CD4-positive, alpha-beta T cell treated with Interleukin-15 for 4 hours (primary cell): Measurements from ENCODE around the gene SNTN.
"Not testable (repeated sequence)": the region's sequence is repeated elsewhere in the genome, so short reads cannot be mapped to it uniquely, and the experiment has no call there.

ENCODE experiments used
- DNase-seq: peaks from one replicate; pipeline ENCODE4 v3.0.0-alpha.2; 2020; ENCODE audit warnings: low spot score

Gene SNTN

DNA sequence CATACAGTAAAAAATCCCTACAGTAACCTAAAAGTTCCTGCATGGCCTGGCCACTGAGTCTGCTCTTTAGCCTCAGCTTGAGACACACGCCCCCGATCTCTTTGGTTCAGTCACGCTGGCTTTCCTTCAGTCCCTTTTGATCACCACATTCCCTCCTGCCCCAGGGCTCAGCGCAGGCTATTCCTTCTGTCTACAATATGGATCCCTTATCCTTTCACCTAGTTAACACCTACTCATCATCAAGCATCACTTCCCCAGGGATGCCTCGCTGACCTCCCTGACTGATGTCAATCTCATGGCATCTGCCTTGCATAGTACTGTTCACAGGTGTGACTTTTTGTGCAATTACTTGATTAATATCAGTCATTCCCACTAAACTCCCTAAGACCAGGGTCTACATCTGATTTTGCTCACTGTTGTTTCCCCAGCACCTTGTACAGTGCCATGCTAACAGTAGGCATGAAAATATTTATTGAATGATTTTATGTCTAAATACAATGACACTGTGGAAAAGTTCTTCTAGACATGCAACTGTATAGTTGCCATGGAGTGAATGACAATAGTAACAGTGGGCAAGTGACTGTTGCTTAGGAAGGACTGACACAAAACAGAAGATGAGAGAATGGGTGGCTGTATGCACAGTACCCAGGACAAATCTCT, at the start of gene SNTN:
SNTN (plus strand) TSS at position 610 of the 660 bp plus-strand sequence; CDS start at position 623, 13 bp downstream.
- DNase-seq = no peak

DNA sequence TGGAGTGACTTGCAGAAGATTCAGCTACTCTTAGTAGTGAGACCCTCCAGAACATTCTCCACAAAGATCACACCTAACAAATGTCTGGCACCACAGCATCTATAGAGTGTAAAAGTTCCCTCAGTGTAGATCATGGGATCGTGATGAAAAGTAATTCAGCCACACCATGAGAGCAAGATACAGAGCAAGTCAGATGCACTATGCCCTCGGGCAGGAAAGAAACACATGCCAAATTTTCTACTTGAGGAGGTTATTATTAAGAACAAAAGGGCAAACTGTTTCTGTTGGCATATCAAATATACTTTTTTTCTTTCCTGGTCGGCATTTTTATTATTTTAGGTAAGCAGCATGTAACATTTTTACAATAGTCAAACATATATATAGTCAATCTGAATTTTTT, 44.8 kb upstream of the SNTN start:
- DNase-seq = no peak

DNA sequence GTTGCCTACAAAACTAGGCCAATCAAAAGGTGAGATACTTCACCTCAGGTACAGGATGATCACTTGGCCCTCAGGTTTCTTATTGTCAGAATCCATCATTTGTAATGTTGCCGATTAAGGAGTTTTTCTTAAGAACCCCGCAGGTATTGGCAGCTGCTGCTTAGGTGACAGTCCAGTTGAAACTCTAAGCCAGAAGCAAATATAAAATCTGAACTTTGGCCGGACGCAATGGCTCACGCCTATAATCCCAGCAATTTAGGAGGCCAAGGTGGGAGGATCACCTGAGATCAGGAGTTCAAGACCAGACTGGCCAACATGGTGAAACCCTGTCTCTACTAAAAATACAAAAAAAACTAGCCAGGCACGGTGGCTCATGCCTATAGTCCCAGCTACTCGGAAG, 43.1 kb upstream of the SNTN start:
- no peak for DNase-seq

DNA sequence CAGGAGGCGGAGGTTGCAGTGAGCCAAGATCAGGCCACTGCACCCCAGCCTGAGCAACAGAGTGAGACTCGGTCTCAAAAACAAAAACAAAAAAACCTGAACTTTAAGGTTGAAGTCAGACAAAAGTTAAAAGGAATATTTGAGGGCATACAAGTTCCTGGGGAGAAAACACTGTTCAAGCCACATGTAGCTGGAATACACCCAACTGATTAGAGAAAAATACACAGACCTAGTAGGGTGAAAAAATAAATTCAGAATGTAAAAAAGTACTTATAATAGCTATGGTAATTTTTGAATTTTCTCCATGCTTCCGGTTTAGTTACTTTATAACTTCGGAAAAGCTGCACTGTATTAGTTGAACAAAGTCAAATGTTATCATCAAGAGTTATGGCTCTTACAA, 42.6 kb upstream of the SNTN start:
- no peak for DNase-seq

DNA sequence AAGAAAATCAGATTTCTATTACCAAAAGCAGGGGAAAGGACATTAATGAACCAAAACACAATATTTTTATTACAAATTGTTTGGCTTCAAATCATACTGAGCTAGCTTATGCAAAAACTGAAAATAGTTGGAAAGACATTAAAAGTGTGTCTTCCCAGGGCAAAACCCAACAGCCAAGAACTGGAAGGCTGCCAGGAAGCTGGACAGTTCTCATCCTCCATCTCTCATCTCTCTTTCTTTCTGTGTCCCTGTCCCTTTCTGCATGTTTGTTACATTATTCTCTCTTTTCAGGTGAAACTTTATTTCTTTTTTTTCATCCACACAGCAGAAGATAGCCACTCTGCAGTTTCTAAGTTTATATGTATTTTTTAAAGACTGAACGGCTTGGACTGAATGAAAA, 41.1 kb upstream of the SNTN start:
- no peak for DNase-seq

DNA sequence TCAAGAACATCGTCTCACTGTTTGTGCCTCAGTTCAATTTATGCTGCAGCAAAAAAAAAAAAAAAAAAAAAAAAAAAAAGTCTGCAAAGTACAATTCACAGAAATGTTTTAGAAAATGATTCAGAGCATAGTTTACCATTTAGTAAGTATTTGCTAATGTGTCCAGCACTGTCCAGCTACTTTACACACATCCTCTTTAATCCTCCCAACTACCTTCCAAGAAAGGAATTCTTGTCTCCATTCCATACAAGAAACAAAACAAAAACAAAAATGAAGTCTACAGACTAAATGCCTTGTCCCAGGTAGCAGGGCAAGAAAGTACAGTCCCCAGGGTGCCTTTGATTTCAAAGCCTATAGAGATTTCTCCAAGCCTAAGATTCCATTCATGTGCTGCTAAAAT, 38.9 kb upstream of the SNTN start:
- no peak for DNase-seq

DNA sequence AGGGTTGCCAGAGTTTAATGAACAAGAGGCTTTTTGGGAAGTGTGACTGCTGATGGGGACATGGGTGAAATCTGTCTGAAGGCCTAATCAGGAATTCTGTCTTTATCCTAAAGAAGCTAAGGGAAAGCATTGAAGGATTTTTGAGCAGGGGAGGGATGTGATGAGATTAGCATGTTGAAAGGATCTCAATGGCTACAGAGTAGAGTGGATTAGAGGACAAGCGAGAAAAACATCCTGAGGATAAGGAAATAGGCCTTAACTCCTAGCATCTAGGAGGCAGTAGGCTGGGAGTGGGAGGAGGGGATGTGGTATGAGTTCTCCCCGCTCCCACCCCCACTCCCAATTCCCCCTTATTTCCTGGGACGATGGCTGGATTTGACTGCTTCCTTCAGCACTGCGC, 35.1 kb upstream of the SNTN start:
- no peak for DNase-seq

DNA sequence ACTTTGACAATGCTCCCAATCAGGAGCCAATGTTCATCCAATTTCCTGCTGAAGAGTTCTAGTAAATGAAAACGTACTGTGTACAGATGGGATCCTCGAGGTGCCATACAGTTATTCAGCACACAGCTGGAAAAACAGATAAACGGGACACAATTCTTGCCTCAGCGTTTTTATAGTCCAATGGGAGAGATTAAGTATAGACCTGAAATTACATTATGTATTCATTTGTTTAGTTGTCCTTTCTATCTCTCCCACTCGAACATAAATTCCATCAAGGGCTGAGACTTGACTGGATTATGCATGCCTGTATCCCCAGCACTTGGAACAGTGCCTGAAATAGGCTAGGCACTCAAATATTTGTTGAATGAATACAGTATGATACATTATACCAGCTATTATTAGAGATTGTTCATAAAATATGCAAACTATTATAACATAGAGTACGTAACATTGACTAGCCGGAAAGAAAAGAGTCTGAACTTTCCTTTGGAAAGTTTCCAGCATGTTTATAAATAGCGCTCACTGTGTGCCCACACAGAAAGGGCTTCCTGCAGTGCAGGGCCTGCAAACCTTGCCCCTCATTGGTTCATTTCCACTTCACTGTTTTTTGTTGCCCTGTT, 27.4 kb upstream of the SNTN start:
- no peak for DNase-seq

DNA sequence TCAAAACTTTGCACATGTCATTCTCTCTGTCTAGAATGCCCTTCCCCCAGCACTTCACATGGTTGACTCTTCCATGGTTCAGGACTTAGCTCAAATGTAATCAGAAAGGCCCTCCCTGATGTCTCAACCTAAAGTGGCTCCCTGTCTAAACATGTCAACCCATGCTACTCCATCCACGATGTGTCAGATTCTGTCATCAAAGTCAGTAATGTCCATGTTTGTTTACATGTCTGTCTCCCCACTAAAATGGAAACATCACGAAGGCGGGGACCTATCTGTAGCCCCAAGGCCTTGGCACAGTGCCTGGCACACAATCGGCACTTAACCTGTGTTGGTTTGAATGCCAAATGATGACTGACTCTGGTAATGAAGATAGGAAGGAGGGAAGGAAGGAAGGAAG, 20.8 kb upstream of the SNTN start:
- no peak for DNase-seq

DNA sequence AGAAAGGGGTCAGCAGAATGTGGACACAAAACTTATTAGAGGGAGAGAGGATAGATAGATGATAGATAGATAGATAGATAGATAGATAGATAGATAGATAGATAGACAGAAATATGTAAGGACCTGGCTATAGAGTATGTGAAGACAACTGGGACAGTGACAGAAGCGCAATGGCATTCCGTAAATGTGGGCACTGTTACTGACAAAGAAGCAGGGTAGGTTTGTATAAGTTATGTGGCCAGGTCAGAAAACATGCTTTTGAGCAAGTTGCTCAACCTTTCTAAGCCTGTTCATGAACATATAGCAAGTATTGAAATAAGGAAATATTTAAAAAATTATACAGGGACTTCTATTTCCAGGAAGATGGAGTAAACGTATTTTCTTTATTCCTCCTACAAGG, 17.3 kb upstream of the SNTN start:
- DNase-seq = no peak

DNA sequence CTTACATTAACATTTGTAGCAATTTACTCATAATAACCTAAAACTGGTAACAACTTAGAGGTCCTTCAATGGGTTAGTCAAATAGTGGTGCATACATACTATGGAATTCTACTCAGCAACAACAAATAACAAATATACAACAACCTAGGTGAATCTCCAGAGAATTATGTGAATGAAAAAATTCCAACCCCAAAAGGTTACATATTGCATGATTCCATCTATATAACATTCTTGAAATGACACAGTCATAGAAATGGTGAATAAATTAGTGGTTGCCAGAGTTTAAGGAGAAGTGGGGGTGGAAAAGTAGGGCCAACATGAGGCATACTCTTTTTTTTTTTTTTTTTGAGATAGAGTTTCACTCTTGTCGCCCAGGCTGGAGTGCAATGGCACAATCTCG, 12.7 kb upstream of the SNTN start:
- DNase-seq = no peak

DNA sequence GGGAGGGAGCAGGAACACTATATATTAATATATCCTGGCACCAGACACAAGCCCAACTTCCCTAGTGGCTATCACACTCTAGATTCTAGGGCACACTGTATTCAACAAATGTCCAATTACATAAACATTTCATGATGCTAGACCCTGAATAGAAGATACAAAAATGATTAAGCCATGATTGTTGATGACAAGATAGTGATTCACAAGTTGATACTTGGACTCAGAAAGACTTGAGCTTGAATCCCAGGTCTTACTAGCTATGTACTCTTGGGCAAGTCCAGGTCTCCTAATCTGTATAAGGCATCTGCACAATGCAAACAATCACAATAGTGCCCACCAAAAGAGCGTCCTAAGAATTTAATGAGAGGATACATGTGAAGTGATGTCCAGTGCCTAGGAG, 10.0 kb upstream of the SNTN start:
- no peak for DNase-seq

DNA sequence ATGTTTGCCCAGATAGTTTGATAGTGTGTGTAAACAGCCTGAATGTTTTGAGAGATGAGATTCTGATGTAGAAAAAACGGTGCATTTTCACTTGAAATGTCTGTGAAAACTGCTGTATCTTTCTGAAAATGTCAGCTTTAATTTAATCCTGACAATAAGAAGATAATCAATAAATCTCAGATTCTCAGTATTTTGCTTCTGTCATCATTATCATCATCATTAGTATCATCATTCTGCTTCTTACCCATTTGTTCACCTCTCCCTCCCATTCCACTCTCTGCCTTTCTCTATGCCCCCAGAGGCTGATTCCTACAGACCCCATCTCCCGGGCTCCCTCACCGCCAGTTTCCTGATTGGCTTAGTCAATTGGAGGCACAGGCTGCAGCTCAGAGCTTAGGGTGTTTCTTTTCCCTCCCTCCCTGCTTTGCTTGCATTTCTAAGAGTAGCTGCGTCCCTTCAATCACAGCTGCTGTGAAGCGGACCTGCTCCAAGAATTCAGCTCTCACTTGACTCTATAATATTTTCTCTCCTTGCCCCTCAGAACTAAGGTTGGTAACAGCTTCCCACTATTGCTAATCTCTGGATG, 8.2 kb upstream of the SNTN start:
- no peak for DNase-seq

DNA sequence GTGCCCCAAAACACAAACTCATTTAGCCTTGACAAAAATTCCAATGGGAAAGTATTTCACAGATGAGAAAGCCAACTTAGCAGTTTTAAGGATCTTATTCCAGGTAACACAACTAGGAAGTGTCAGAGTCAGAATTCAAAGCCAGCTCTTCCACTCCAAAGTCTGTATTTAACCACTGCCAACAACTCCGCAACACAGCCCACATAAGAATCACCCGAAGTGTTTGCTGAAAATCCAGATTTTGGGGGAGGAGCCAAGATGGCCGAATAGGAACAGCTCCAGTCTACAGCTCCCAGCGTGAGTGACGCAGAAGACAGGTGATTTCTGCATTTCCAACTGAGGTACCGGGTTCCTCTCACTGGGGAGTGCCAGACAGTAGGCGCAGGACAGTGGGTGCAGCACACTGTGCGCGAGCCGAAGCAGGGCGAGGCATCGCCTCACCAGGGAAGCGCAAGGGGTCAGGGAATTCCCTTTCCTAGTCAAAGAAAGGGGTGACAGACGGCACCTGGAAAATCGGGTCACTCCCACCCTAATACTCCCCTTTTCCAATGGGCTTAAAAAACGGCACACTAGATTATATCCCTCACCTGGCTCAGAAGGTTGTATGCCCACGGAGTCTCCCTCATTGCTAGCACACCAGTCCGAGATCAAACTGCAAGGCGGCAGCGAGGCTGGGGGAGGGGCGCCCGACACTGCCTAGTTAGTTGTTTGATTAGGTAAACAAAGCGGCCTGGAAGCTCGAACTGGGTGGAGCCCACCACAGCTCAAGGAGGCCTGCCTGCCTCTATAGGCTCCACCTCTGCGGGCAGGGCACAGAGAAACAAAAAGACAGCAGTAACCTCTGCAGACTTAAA, 7.3 kb upstream of the SNTN start:
- DNase-seq = not testable (repeated sequence)

DNA sequence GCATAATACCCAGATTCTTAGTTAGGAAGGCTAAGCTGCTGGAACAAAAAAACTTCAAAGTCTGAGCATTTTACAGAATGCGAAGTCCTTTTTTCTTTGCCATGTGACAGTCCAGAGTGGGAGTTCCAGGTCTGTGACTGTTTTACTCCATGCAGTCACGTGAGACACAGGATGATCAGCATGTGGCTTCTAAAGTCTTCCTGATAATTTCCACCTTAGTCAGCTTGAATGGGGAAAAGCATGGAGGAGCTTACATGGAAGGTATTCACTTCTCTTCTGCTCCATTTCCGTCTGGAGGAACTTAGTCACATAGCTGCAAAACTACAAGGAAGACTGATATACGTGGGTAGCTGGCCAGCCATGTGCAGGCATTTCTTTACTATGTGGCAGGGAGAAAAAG, 1.7 kb downstream of the SNTN start:
- DNase-seq = no peak

DNA sequence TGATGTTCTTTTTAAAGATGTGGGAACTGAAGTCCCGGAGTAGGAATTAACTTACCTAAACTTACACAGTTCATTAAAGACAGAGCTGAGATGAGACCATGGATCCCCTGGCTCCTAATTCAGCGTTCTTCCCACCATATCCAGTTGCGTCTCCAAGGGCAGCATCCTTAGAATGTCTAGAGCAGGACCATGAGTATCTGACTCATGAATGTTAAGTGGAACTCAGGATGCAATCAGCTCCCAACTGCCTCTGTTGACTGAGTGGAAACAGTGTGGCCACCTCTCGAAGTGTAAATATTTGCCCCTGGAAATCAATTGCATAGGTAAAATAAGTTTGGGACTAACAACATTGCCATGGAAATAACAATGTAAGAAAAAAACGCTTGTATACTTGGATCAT, 2.5 kb downstream of the SNTN start:
- DNase-seq = no peak

DNA sequence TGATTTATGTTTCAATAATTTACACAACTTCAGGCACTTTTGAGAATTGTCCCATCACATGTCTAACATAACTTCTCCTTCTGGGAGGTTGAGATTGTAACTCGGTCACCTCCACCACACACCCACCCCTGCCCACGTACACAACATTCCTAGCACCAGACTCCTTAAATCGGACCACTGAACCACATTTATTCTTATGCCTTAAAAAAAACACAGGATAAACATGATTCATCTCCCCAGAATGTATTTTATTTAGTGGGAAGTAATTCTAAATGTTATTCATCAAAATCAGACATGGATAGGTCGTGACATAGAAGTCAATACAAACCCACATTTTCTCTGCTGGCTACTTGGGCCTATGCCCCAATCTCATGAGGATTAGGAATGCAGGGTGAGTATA, 3.0 kb downstream of the SNTN start:
- no peak for DNase-seq

DNA sequence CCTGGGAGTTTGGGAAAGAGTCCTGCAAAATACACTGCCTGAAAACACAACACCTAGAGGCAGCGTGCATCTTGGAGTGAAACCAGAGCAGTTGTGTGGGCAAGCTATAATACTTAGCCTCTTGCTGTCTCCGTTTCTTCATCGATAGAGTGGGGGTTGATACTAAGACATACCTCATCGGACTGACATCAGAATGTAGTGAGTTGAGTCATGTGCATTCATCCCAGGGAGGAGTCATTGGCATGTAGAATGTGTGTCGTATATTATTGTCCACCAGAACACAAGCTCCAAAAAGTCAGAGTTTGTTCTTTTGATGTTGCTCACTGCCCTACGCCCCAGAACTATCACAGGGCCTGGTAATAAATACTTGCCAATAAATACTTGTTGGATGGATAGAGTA, 4.3 kb downstream of the SNTN start:
- DNase-seq = no peak

DNA sequence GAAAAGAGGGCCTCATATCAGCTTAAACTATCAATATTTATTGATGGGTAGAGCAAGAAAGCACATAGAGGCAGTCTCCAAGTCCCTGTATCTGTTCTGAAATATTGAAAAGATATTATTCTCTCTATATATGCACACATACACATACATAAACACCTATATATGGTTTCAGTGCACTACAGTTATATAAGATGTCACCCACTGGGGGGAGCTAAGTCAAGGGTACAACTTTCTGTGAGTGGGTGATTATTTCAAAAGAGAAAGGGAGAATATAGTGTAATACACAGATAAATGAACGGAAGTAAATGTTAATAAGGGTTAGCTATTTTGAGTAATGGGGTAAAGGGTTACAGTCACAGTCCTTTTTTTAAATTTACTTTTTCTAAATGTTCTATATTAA, 8.8 kb downstream of the SNTN start:
- no peak for DNase-seq

DNA sequence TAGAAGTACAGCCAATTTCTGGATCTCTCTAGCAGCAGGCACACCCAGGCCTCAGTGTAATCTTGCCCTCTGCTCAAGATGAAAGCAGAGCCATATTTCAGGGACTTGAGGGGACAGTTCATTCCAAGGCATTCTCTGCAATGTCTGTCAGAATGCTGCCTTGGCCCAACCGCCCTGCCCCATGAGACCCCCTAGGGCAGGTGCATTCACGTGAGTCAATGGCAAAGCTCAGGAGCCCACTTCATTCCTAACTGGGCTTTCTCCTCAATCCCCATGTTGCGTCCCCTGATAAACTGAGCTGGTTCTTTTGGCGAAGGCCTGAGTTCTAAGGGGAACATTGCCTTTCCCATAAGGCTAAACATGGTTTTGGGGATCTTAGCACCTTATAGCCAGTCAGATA, 9.5 kb downstream of the SNTN start:
- no peak for DNase-seq

DNA sequence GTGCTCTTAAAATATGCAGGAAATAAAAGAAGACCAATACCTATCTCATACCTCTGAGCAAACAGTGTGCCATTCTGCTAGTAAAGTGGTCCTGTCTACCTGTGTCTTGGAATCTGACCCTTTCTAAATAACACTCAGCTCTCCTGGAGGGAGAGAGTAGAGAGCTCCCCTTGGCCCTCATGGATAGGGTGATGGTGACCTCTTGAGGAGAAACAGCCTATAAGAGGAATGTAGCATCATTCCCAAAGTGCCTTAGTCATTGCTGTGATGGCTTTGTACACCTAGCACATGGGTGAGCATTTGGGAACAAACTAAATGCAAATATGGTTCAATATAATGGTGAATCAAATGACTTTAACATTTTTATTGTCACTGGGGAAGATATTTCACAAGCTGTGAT, 10.0 kb downstream of the SNTN start:
- DNase-seq = no peak

DNA sequence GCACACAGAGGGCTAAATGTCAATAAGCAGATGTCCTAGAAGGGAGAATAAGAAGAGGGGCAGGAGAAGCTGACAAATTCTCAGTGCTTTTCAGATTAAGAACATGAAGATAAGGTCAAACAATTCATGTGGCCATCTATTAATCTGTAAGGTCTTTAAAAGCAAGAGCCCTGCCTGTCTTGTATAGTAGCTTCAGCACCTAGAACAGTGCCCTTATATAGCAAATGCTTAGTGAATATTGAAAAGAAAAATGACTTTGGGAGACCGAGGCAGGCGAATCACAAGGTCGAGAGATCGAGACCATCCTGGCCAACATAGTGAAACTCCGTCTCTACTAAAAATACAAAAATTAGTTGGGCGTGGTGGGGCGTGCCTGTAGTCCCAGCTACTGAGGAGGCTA, 18.1 kb downstream of the SNTN start:
- DNase-seq = no peak

DNA sequence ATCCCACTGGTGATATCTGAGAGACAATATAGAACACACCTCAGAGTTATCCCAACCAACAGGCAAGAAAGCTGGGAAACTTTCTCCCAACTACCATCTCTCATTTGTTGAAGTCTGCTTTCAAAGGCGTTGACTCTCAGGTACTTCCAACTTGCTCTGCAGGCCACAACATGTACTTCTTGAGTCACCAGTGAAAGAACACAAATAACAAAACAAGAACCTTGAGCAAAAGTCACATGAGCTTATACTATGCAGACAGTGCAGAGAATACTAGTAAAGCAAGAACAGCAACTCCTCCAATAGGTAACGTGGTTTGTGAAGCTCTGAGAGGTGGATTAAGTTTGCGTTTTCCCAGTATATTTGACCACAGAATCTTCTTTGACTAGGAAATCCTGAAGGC, 20.6 kb downstream of the SNTN start:
- DNase-seq = no peak
